HepG2 (cell line): ENCODE results near the gene ZFP62. TPM values are rescaled to one million over a fixed set of nuclear protein-coding genes. Genes with fewer than 3 reads are reported as not detected.

ENCODE experiments used
- ESRRA ChIP-seq: sonication (generic); formaldehyde crosslinking; IDR thresholded peaks from 2 replicates; pipeline ENCODE4 v1.5.1; 2020; ENCODE audit warnings: mild to moderate bottlenecking, low read depth, missing genetic modification reagents
- HES4 ChIP-seq: sonication (generic); formaldehyde crosslinking; IDR thresholded peaks from 2 replicates; pipeline ENCODE4 v1.9.0; 2021; ENCODE audit warnings: mild to moderate bottlenecking, missing genetic modification reagents, borderline replicate concordance
- KLF6 ChIP-seq: IDR thresholded peaks from 2 replicates; pipeline ENCODE4 v1.8.0; 2016; ENCODE audit warnings: missing biosample characterization, missing genetic modification reagents
- NCOA2 ChIP-seq: sonication (generic); formaldehyde crosslinking; IDR thresholded peaks from 2 replicates; pipeline ENCODE4 v1.8.0; 2022; ENCODE audit warnings: inconsistent platforms
- NR3C1 ChIP-seq: sonication (generic); formaldehyde crosslinking; IDR thresholded peaks from 2 replicates; pipeline ENCODE4 v1.4.0; 2020; ENCODE audit warnings: missing genetic modification reagents
- REL ChIP-seq: sonication (generic); formaldehyde crosslinking; conservative IDR thresholded peaks from 2 replicates; pipeline ENCODE4 v1.8.0; 2022; ENCODE audit warnings: mild to moderate bottlenecking, missing genetic modification reagents, moderate library complexity
- ZBTB26 ChIP-seq: IDR thresholded peaks from 2 replicates; pipeline ENCODE4 v1.6.1; 2016; ENCODE audit warnings: missing compliant biosample characterization, missing genetic modification reagents, borderline replicate concordance
- ZNF333 ChIP-seq: sonication (generic); formaldehyde crosslinking; IDR thresholded peaks from 2 replicates; pipeline ENCODE4 v1.4.0; 2020; ENCODE audit warnings: mild to moderate bottlenecking, missing genetic modification reagents, borderline replicate concordance
- ZNF773 ChIP-seq: sonication (generic); formaldehyde crosslinking; IDR thresholded peaks from 2 replicates; pipeline ENCODE4 v1.4.0; 2020; ENCODE audit warnings: missing genetic modification reagents, borderline replicate concordance
- ZNF781 ChIP-seq: sonication (generic); formaldehyde crosslinking; IDR thresholded peaks from 2 replicates; pipeline ENCODE4 v1.5.1; 2020; ENCODE audit warnings: borderline replicate concordance, mild to moderate bottlenecking, missing genetic modification reagents; ENCODE audit errors: not compliant biosample characterization
- polyA plus RNA-seq, 8 experiments: library from polyadenylated mRNA; depleted of rRNA in 3 of 8; stranded (reverse) in 7 of 8; unstranded in 1 of 8; fragments of >200 nt; fragmentation: Illumina TruSeq in 4 of 8; extraction: Trizol in 4 of 8; gene quantifications; 2 replicates each; pipeline versions ENCODE4 v1.2.1 to v1.2.3, GENCODE V29; 2011 to 2016; ENCODE audit warnings: low read depth in 4 of 8, missing spikeins in 1 of 8, mixed read lengths in 1 of 8; ENCODE audit not compliant: insufficient read depth in 1 of 8
- total RNA-seq, 5 experiments: library from RNA; depleted of rRNA; stranded (reverse); fragments of >200 nt; fragmentation: Illumina TruSeq; extraction: Trizol; gene quantifications; 2 replicates each; pipeline ENCODE4 v1.2.3, GENCODE V29; 2016; ENCODE audit warnings: low read depth in 1 of 5

The ZFP62 gene
- total and polyA plus RNA-seq, 2 of the 13 experiments (the other 11 are each of a cell fraction or from before 2014, with no cell fraction given), result 8.2 to 19.4 TPM

- TF ChIP-seq HES4 (CRISPR knock-in tag) (0 out of 2 replicates have a peak, but pooled peaks have one; percentile 59), ZNF333 (CRISPR knock-in tag) (0 out of 2 replicates have a peak, but pooled peaks have one; percentile 48), ESRRA (CRISPR knock-in tag) (0 out of 2 replicates have a peak, but pooled peaks have one; percentile 14), NCOA2 (CRISPR knock-in tag) (no peak), KLF6 (CRISPR knock-in tag) (peak; percentile 4; the same call in 1 of the 2 replicates), ZNF773 (0 out of 2 replicates have a peak, but pooled peaks have one; percentile 5), ZNF781 (CRISPR knock-in tag) (peak; percentile 12), NR3C1 (CRISPR knock-in tag) (no peak), ZBTB26 (no peak), REL (CRISPR knock-in tag) (0 out of 2 replicates have a peak, but pooled peaks have one; percentile 41)
Observed at GRCh38 chr5:180810959-180811622, 50.0 kb downstream of the ZFP62 start (continued).
